ENCODE results near the gene CBX6.

GRCh38 chr22:38842512-38843200, 29.4 kb downstream of the CBX6 start:
- no peak for TF ChIP-seq CTCF (IDR thresholded peaks at IDR 0.05)
- no peak for TF ChIP-seq POLR2A (IDR thresholded peaks at IDR 0.05)
